Hematopoietic multipotent progenitor cell treated with erythropoietin and hydrocortisone succinate and interleukin-3 and kit ligand, for 6 days (in vitro differentiated cells): ENCODE results near the gene PDE4D.
"Not testable (repeated sequence)": the region's sequence is repeated elsewhere in the genome, so short reads cannot be mapped to it uniquely, and the experiment has no call there.

ENCODE experiments used
- DNase-seq: peaks from one replicate; pipeline ENCODE4 v3.0.0-alpha.2; 2015

The PDE4D gene

GRCh38 chr5:59458966-59459729, 434.4 kb downstream of the PDE4D start:
- no peak for DNase-seq

GRCh38 chr5:59458321-59458720, 435.2 kb downstream of the PDE4D start:
- DNase-seq, result no peak

GRCh38 chr5:59449905-59450644, 443.5 kb downstream of the PDE4D start:
- DNase-seq, result peak; percentile 14

- no peak for DNase-seq
Measured at GRCh38 chr5:59446356-59446755, 447.2 kb downstream of the PDE4D start.

GRCh38 chr5:59445741-59446140, 447.8 kb downstream of the PDE4D start:
- DNase-seq, result no peak

- no peak for DNase-seq
Measured at GRCh38 chr5:59439303-59439702, 454.2 kb downstream of the PDE4D start.

GRCh38 chr5:59437176-59437575, 456.4 kb downstream of the PDE4D start:
- DNase-seq, result no peak

- DNase-seq, result no peak
Measured at GRCh38 chr5:59436364-59437148, 457.0 kb downstream of the PDE4D start.

GRCh38 chr5:59433174-59433573, 460.4 kb downstream of the PDE4D start:
- DNase-seq, result no peak

GRCh38 chr5:59430066-59430685, 463.4 kb downstream of the PDE4D start:
- no peak for DNase-seq

- DNase-seq, result no peak
Measured at GRCh38 chr5:59428391-59428790, 465.1 kb downstream of the PDE4D start.

- DNase-seq, result no peak
Measured at GRCh38 chr5:59424515-59424914, 469.0 kb downstream of the PDE4D start.

GRCh38 chr5:59423021-59423420, 470.5 kb downstream of the PDE4D start:
- DNase-seq, result no peak

- no peak for DNase-seq
Measured at GRCh38 chr5:59421986-59422941, 471.3 kb downstream of the PDE4D start.

GRCh38 chr5:59420596-59420995, 472.9 kb downstream of the PDE4D start:
- no peak for DNase-seq

GRCh38 chr5:59418808-59419207, 474.7 kb downstream of the PDE4D start:
- DNase-seq, result no peak

GRCh38 chr5:59416451-59416850, 477.1 kb downstream of the PDE4D start:
- no peak for DNase-seq

GRCh38 chr5:59416026-59416425, 477.5 kb downstream of the PDE4D start:
- no peak for DNase-seq

GRCh38 chr5:59412428-59412827, 481.1 kb downstream of the PDE4D start:
- DNase-seq, result no peak

- DNase-seq, result not testable (repeated sequence)
Measured at GRCh38 chr5:59408997-59409396, 484.5 kb downstream of the PDE4D start.

GRCh38 chr5:59407967-59408366, 485.6 kb downstream of the PDE4D start:
- DNase-seq, result no peak

- no peak for DNase-seq
Measured at GRCh38 chr5:59401637-59402036, 491.9 kb downstream of the PDE4D start.
